Astrocyte of the cerebellum (primary cell): Measurements from ENCODE around the gene OBP2A.
"Not testable (repeated sequence)": the region's sequence is repeated elsewhere in the genome, so short reads cannot be mapped to it uniquely, and the experiment has no call there.

Experiments
- DNase-seq: peaks from one replicate; pipeline ENCODE4 v3.0.0-alpha.2; 2011; ENCODE audit warnings: low read depth
- H3K4me3 ChIP-seq: 2 replicates; pipeline ENCODE4 v1.5.1; 2011; ENCODE audit warnings: mild to moderate bottlenecking, low read depth, low read length, moderate library complexity
- in situ Hi-C: cut with HindIII; loops from 2 replicates; pipeline ENCODE4 v1.10.0; 2017; ENCODE audit warnings: low sequenced_read_pairs
- TF ChIP-seq, protein P1 (sequence below): IDR thresholded peaks from 2 replicates; pipeline ENCODE4 v1.5.1; 2012; ENCODE audit warnings: low read length, low read depth, moderate library complexity, mild to moderate bottlenecking; ENCODE audit errors: missing control alignments

Gene OBP2A

DNA sequence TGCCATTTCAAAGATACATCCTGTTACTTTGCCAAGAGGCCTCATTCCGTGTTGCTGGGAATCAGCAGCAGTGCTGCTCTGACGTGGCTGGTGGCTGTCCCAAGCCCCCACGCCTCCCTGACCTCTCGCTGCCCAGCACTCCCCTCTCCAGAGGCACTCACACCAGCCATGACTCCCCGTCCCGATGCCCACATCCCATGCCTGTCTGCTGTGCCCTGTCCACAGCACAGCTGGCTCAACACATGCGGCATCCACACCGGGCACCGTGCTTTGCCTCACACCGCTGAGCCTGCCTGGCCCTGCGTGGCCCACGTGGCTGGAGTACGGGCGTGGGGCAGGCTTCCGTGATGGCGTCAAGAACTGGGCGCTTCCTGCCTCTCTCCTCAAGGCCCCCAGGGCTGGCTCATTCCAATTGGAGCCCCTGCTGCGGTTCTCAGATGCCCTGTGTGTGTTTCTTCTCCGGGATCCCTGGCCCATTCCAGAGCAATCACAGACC, 32.5 kb upstream of the OBP2A start:
- no peak overlapping the region for H3K4me3 ChIP-seq
- no peak for DNase-seq
- in situ Hi-C loops: no loop called here

GRCh38 chr9:135513906-135514305, 32.0 kb upstream of the OBP2A start:
- H3K4me3 ChIP-seq, in situ Hi-C loops, DNase-seq: not testable (repeated sequence)

More for the DNA sequence above, 32.5 kb upstream of the OBP2A start:
- TF ChIP-seq, protein P1, sequence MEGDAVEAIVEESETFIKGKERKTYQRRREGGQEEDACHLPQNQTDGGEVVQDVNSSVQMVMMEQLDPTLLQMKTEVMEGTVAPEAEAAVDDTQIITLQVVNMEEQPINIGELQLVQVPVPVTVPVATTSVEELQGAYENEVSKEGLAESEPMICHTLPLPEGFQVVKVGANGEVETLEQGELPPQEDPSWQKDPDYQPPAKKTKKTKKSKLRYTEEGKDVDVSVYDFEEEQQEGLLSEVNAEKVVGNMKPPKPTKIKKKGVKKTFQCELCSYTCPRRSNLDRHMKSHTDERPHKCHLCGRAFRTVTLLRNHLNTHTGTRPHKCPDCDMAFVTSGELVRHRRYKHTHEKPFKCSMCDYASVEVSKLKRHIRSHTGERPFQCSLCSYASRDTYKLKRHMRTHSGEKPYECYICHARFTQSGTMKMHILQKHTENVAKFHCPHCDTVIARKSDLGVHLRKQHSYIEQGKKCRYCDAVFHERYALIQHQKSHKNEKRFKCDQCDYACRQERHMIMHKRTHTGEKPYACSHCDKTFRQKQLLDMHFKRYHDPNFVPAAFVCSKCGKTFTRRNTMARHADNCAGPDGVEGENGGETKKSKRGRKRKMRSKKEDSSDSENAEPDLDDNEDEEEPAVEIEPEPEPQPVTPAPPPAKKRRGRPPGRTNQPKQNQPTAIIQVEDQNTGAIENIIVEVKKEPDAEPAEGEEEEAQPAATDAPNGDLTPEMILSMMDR: no peak

DNA sequence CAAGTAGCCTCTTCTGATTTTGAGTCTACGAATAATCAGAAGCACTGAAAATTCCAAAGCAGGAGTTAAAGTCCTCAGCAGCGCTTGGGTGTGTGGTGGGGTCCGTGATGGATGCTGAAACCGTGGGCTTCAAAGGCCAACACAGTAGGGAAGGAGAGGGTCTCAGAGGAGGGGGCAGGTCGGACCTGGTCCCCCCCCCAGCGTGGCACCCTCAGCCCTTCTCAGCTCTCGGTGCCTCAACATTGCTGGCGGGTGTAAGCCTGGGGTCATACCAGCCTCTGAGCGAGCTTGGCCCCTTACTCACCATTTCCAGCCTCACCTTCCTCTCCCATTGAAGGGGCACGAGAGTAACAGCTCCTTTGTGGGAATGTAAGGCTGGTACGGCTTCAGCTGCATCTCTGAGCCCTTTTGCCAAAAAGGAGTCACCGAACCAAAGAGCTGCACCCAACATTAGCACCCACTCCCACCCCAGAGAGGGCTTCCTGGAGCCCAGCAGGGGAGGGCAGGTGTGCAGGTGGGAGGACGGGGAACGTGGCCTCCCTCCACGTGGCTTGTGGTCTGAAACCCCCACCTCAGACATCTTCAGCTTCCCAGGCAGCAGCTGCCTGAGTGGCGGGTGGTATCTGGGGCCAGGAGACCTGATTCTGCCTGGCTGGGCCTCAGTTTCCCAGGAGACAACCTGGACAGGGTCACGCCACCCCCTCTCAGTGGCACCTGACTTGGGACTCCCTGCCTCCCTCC, 31.4 kb upstream of the OBP2A start:
- no peak overlapping the region for H3K4me3 ChIP-seq
- DNase-seq: no peak
- in situ Hi-C loops: no loop called here
- TF ChIP-seq, protein P1: no peak

DNA sequence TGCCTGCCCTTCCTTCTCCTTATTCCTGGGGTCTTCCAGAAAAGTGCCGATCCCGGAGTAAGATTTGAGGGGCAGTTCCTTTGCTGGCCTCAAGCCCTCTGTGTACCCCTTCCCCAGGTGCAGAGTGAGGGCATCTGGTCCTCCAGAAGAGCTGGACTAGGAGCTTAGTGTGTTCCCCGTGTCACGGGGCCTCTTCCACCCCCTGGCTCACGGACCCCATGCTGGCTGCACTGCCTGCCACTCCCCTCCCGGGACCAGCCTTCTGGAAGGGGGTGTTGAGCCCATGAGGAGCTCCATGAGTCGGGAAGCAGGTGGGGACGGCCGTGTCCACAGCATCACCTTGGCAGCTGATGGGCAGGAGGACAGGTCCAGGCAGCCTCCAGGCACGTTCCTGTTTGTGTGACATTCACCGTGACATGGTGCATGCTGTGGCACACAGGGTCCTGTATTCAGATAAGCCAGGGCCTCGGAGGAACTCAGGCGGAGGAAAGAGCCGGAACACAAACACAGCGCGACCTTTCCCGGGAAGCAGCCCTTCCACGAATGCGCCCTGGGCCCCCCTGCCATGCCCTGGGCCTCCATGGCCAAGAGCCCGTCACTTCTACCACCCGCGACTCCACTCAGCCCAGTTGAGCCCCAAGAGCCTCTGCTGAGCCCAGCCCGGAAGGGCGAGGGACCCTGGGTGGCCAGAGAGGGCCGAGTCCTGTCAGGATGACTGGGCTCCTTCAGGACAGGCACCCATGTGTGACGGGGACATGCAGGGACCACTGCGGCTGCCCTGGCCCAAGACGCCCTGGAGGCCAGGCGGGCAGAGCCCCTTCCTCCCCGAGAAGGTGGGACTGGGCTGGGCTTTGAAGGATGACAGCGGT, 30.6 kb upstream of the OBP2A start:
- TF ChIP-seq, protein P1: no peak
- H3K4me3 ChIP-seq: no peak overlapping the region
- DNase-seq: no peak
- in situ Hi-C loops: no loop called here

GRCh38 chr9:135516132-135516860, 29.6 kb upstream of the OBP2A start:
- no peak for DNase-seq
- TF ChIP-seq, protein P1: no peak
- in situ Hi-C loops: no loop called here
- no peak overlapping the region for H3K4me3 ChIP-seq

DNA sequence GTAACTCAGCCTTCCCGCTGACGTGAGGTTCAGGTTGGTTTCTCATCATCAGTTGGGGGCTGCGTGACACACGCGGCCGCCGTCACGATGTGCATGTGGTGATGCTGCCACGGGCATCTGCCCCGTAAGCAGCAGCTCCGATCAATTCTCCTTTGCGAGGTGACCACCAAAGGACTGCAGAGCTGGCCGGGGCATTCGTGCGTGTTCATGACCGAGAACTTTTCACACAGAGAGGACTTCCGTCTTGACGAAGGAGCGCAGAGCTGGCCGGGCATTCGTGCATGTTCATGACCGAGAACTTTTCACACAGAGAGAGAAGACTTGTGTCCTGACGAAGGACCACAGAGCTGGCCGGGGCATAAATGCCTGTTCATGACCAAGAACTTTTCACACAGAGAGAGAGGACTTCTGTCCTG, 28.5 kb upstream of the OBP2A start:
- in situ Hi-C loops: no loop called here
- no peak overlapping the region for H3K4me3 ChIP-seq
- DNase-seq: no peak
- TF ChIP-seq, protein P1: no peak
